H1 (cell line): ENCODE measurements around the gene SLCO2A1. TPM values are rescaled to one million over a fixed set of nuclear protein-coding genes. Genes with fewer than 3 reads are reported as not detected.

ENCODE experiments used
- ATF3 ChIP-seq: IDR thresholded peaks from 2 replicates; pipeline ENCODE4 v1.6.1; 2011; ENCODE audit warnings: low read depth, mild to moderate bottlenecking, low read length; ENCODE audit not compliant: insufficient read depth
- CTCF ChIP-seq, 3 experiments: IDR thresholded peaks; 1 replicate in 2 of 3; 2 replicates in 1 of 3; pipeline versions ENCODE4 v1.5.1 to v1.6.1; 2011; ENCODE audit warnings: low read length in 3 of 3, mild to moderate bottlenecking in 3 of 3, inconsistent platforms in 2 of 3, low read depth in 1 of 3, moderate library complexity in 1 of 3; ENCODE audit not compliant: insufficient read depth in 1 of 3; ENCODE audit errors: control extremely low read depth in 1 of 3
- SIRT6 ChIP-seq: IDR thresholded peaks from one replicate; pipeline ENCODE4 v1.7.1; 2012; ENCODE audit warnings: low read length, inconsistent platforms
- SP4 ChIP-seq: IDR thresholded peaks from 2 replicates; pipeline ENCODE4 v1.6.1; 2012; ENCODE audit warnings: low read length, inconsistent platforms
- TCF12 ChIP-seq: IDR thresholded peaks from 2 replicates; pipeline ENCODE4 v1.6.1; 2011; ENCODE audit warnings: low read depth, mild to moderate bottlenecking, low read length
- polyA plus RNA-seq, 7 experiments: library from polyadenylated mRNA; depleted of rRNA in 3 of 7; stranded (reverse) in 5 of 7; unstranded in 2 of 7; fragments of >200 nt in 5 of 7; fragments of 200-250 nt in 2 of 7; gene quantifications; 1 replicate in 5 of 7; 2 replicates in 1 of 7; 4 replicates in 1 of 7; pipeline versions ENCODE4 v1.2.1 to v1.2.3, GENCODE V29; 2011 to 2013; ENCODE audit warnings: missing spikeins in 2 of 7, mixed read lengths in 2 of 7
- total RNA-seq: library from RNA; stranded (reverse); fragmentation: NEBNext Ultra II Directional; extraction: Animal tissue kit (Norgen Biotek cat#: 25700); gene quantifications from 2 replicates; pipeline ENCODE4 v1.2.1, GENCODE V29; 2021

The SLCO2A1 gene
- total and polyA plus RNA-seq, 2 of the 8 experiments (the other 6 are each of a cell fraction or from before 2014, with no cell fraction given) = 1.1 to 2.3 TPM

GRCh38 chr3:134038716-134039115 lies 9.0 kb upstream of the SLCO2A1 start (continued):
- TF ChIP-seq SIRT6 (no peak), CTCF (IDR thresholded peaks at IDR 0.05; ENCODE audit: control extremely low read depth in 1 of 3, insufficient read depth in 1 of 3, low read depth in 1 of 3, low read length in 3 of 3) (no peak), ATF3 (no peak), SP4 (no peak), TCF12 (no peak)
